K562 (cell line): ENCODE results near the gene RUNDC3A. TPM values are rescaled to one million over a fixed set of nuclear protein-coding genes. Genes with fewer than 3 reads are reported as not detected.

Source experiments
- ATAC-seq: fragments of 200-7000 bp; cut with Tn5 transposase; 3 replicates; pipeline ENCODE4 v1.9.1; 2020; ENCODE audit warnings: moderate library complexity
- BruUV-seq: library from RNA; stranded (reverse); fragments of 400-500 nt; replicated peaks from 2 replicates; lab custom pipeline; 2021; lab: Mats Ljungman, UMichigan
- CTCF ChIA-PET: fragments of 300-600 bp; formaldehyde crosslinking; extraction: SDS; loops from one replicate; lab custom pipeline; 2021; ENCODE audit warnings: low intra/inter-chr PET ratio; lab: Yijun Ruan, JAX
- POLR2A ChIA-PET: fragments of 300-600, 350-650 bp; sonication (Branson Sonifier 250); formaldehyde crosslinking; extraction: SDS; loops from one replicate; lab custom pipeline; 2021; ENCODE audit warnings: antibody characterized with exemption, inconsistent platforms; lab: Yijun Ruan, JAX
- DNase-seq, 4 experiments: peaks; one replicate each; pipeline versions ENCODE4 v3.0.0 to v3.0.0-alpha.2; 2011 to 2018; ENCODE audit warnings: low spot score in 3 of 4, mixed read lengths in 3 of 4; ENCODE audit errors: extremely low read depth in 1 of 4
- FAIRE-seq: peaks from 2 replicates; lab custom pipeline; 2011; peaks lifted over from hg19 to GRCh38; lab: Jason Lieb, UNC
- H2AFZ ChIP-seq: 2 replicates; pipeline ENCODE4 v1.6.0; 2011; ENCODE audit warnings: low read depth, low read length, control low read depth, inconsistent platforms
- H3K27ac ChIP-seq: fragments of 200-600 bp; 3 replicates; pipeline ENCODE4 v1.8.0; 2011; ENCODE audit warnings: low read depth, mild to moderate bottlenecking, control low read depth, inconsistent platforms, low read length, moderate library complexity, mixed read lengths; ENCODE audit errors: extremely low read depth
- H3K27me3 ChIP-seq, 2 experiments: fragments of 300-600 bp in 1 of 2; 2 replicates in 1 of 2; 3 replicates in 1 of 2; pipeline versions ENCODE4 v1.6.0 to v1.8.0; 2011; ENCODE audit warnings: inconsistent platforms in 2 of 2, low read length in 2 of 2, mild to moderate bottlenecking in 1 of 2, mixed read lengths in 1 of 2, moderate library complexity in 1 of 2; ENCODE audit not compliant: control insufficient read depth in 2 of 2, insufficient read depth in 2 of 2
- H3K36me3 ChIP-seq: fragments of 300-600 bp; 3 replicates; pipeline ENCODE4 v1.8.0; 2011; ENCODE audit warnings: mild to moderate bottlenecking, low read length, inconsistent platforms; ENCODE audit not compliant: control insufficient read depth, insufficient read depth
- H3K4me1 ChIP-seq, 2 experiments: fragments of 200-600 bp in 1 of 2; replicated peaks in 1 of 2; 2 replicates in 1 of 2; 3 replicates in 1 of 2; pipeline versions ENCODE4 v1.5.1 to v1.8.0; 2011; ENCODE audit warnings: inconsistent platforms in 2 of 2, low read length in 2 of 2, mild to moderate bottlenecking in 1 of 2, mixed read lengths in 1 of 2, moderate library complexity in 1 of 2; ENCODE audit not compliant: control insufficient read depth in 2 of 2, insufficient read depth in 2 of 2
- H3K4me2 ChIP-seq: 2 replicates; pipeline ENCODE4 v1.6.1; 2011; ENCODE audit warnings: low read length, control low read depth, inconsistent platforms, mixed read lengths; ENCODE audit not compliant: insufficient read depth
- H3K4me3 ChIP-seq: fragments of 200-600 bp; sonication (generic), shearing (Covaris generic); 2 replicates; pipeline ENCODE4 v1.5.1; 2016; ENCODE audit warnings: control low read depth, inconsistent platforms
- H3K79me2 ChIP-seq: fragments of 200-600 bp; 3 replicates; pipeline ENCODE4 v1.8.0; 2011; ENCODE audit warnings: low read length, inconsistent platforms; ENCODE audit not compliant: control insufficient read depth, insufficient read depth
- H3K9ac ChIP-seq, 2 experiments: 2 replicates each; pipeline versions ENCODE4 v1.6.0 to v1.6.1; 2011; ENCODE audit warnings: low read depth in 2 of 2, low read length in 2 of 2, control low read depth in 1 of 2, inconsistent platforms in 1 of 2, mild to moderate bottlenecking in 1 of 2, mixed read lengths in 1 of 2; ENCODE audit not compliant: insufficient read depth in 1 of 2
- H3K9me1 ChIP-seq: one replicate; pipeline ENCODE4 v1.6.0; 2011; ENCODE audit warnings: inconsistent platforms, mild to moderate bottlenecking, low read length, moderate library complexity; ENCODE audit not compliant: control insufficient read depth, insufficient read depth
- H3K9me3 ChIP-seq: replicated peaks from 2 replicates; pipeline ENCODE4 v1.5.1; 2011; ENCODE audit warnings: low read depth, low read length, inconsistent platforms; ENCODE audit not compliant: control insufficient read depth, insufficient read depth
- H4K20me1 ChIP-seq: replicated peaks from 2 replicates; pipeline ENCODE4 v1.6.1; 2011; ENCODE audit warnings: low read length, inconsistent platforms, mixed read lengths; ENCODE audit not compliant: control insufficient read depth, insufficient read depth
- CTBP1 ChIP-seq: fragments of 450-650 bp; IDR thresholded peaks from 2 replicates; pipeline ENCODE4 v1.6.1; 2016; ENCODE audit warnings: borderline replicate concordance
- ZBTB7A ChIP-seq: IDR thresholded peaks from 2 replicates; pipeline ENCODE4 v1.6.1; 2011; ENCODE audit warnings: low read depth, mild to moderate bottlenecking, low read length, moderate library complexity, borderline replicate concordance; ENCODE audit not compliant: control insufficient read depth
- WGBS: fragments of 100-300 bp; shearing (Covaris generic); methylation state at CpG from one replicate; pipeline ENCODE4 v1.1.6; 2016; ENCODE audit warnings: low coverage, mixed read lengths; ENCODE audit not compliant: insufficient coverage; ENCODE audit errors: missing lambda C conversion rate; 5-methylcytosine and 5-hydroxymethylcytosine counted together
- in situ Hi-C: fragments of 300-500 bp; cut with MboI; formaldehyde crosslinking; loops from 4 replicates; pipeline ENCODE4 v1.15.0; 2018; ENCODE audit warnings: inconsistent platforms, mixed read lengths
- intact Hi-C: fragments of 100-400 bp; cut with micrococcal nuclease; formaldehyde crosslinking; loops from 2 replicates; pipeline ENCODE4 v1.14.2; 2022
- polyA plus RNA-seq, 8 experiments: library from polyadenylated mRNA; depleted of rRNA in 4 of 8; stranded (reverse) in 5 of 8; unstranded in 3 of 8; fragments of >200 nt; fragmentation: Nextera tagmentation in 2 of 8; fragmentation: Illumina TruSeq in 1 of 8; extraction: Ambion mirVana in 2 of 8; extraction: Trizol in 1 of 8; gene quantifications; 2 replicates each; pipeline versions ENCODE4 v1.2.1 to v1.2.3, GENCODE V29; 2011 to 2014; ENCODE audit warnings: inconsistent platforms in 1 of 8, missing spikeins in 1 of 8
- total RNA-seq, 7 experiments: library from RNA; depleted of rRNA in 6 of 7; stranded (reverse); fragments of >200 nt in 6 of 7; fragmentation: Illumina TruSeq in 2 of 7; extraction: Trizol in 2 of 7; gene quantifications; 2 replicates each; pipeline versions ENCODE4 v1.2.1 to v1.2.3, GENCODE V29; 2011 to 2021; ENCODE audit warnings: low replicate concordance in 1 of 7
- TF ChIP-seq, protein P1 (sequence below), 2 experiments: fragments of 450-650 bp in 1 of 2; IDR thresholded peaks; 2 replicates each; pipeline ENCODE4 v1.6.1; 2011 to 2017; ENCODE audit warnings: low read depth in 2 of 2, antibody characterized with exemption in 1 of 2, borderline replicate concordance in 1 of 2, low read length in 1 of 2, mild to moderate bottlenecking in 1 of 2, mixed read lengths in 1 of 2; ENCODE audit not compliant: control insufficient read depth in 1 of 2
- TF ChIP-seq, protein P2 (sequence below): IDR thresholded peaks from 3 replicates; pipeline ENCODE4 v1.6.1; 2011; ENCODE audit warnings: borderline replicate concordance, mild to moderate bottlenecking; ENCODE audit not compliant: insufficient read length, insufficient read depth

RUNDC3A gene
- total and polyA plus RNA-seq, 9 of the 15 experiments (the other 6 are each of a cell fraction or from before 2014, with no cell fraction given) = not detected

DNA sequence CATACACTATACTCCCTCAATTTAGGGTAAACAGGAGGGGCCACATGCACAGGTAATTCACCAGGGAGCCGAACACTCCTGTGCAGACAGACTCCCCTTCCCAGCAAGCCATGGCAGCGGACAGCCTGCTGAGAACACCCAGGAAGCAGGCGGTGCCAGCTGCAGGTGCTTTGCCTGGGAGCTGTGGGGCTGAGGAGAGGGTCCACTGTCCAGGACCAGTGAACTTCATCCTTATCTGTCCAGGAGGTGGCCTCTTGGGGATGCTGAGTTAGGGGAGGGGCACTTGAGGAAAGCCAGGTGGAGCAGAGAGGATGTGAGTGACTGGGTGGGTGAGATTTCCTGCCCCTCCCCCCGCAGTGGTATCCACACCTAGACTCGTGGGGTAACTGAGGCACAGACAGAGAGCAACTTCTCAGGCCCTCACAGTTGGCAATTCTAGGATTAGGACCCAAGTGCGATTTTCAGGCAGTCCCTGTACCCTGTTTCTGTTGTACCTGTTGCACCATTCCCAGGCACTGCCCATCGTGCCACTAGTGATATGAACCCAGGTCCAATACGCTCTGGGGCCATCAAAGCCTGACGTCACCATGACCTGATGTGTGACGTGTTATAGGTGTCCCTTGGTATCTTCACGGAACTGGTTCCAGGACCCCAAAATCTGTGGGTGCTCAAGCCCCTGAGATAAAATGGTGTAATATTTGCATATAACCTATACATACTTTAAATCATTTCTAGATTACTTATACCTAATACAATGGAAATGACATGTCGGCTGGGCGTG, 37.9 kb downstream of the RUNDC3A start:
- ATAC-seq (no peak), FAIRE-seq (no peak), DNase-seq (peak in 1 of 4 experiments; percentile 13)
- no peaks in the 10 kb centered on the region for H3K9me1 ChIP-seq
- 63% methylated on average over 13 of the region's 13 CpGs for WGBS
- peak; percentile 10; the same call in 1 of the 2 replicates for TF ChIP-seq ZBTB7A
- TF ChIP-seq, protein P1, sequence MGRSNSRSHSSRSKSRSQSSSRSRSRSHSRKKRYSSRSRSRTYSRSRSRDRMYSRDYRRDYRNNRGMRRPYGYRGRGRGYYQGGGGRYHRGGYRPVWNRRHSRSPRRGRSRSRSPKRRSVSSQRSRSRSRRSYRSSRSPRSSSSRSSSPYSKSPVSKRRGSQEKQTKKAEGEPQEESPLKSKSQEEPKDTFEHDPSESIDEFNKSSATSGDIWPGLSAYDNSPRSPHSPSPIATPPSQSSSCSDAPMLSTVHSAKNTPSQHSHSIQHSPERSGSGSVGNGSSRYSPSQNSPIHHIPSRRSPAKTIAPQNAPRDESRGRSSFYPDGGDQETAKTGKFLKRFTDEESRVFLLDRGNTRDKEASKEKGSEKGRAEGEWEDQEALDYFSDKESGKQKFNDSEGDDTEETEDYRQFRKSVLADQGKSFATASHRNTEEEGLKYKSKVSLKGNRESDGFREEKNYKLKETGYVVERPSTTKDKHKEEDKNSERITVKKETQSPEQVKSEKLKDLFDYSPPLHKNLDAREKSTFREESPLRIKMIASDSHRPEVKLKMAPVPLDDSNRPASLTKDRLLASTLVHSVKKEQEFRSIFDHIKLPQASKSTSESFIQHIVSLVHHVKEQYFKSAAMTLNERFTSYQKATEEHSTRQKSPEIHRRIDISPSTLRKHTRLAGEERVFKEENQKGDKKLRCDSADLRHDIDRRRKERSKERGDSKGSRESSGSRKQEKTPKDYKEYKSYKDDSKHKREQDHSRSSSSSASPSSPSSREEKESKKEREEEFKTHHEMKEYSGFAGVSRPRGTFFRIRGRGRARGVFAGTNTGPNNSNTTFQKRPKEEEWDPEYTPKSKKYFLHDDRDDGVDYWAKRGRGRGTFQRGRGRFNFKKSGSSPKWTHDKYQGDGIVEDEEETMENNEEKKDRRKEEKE (IDR thresholded peaks at IDR 0.05; ENCODE audit: borderline replicate concordance in 1 of 2, control insufficient read depth in 1 of 2, low read depth in 2 of 2, low read length in 1 of 2) = no peak
- TF ChIP-seq CTBP1 = 0 out of 2 replicates have a peak, but pooled peaks have one; percentile 1
- TF ChIP-seq, protein P2, sequence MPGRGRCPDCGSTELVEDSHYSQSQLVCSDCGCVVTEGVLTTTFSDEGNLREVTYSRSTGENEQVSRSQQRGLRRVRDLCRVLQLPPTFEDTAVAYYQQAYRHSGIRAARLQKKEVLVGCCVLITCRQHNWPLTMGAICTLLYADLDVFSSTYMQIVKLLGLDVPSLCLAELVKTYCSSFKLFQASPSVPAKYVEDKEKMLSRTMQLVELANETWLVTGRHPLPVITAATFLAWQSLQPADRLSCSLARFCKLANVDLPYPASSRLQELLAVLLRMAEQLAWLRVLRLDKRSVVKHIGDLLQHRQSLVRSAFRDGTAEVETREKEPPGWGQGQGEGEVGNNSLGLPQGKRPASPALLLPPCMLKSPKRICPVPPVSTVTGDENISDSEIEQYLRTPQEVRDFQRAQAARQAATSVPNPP = no peak
- H3K9ac ChIP-seq = peak overlapping the region in 1 of 2 experiments; percentile 91; a peak in 3 of 4 replicates
- peaks cover 7 to 42% of the 10 kb centered on the region in 2 experiments; a peak in 3 of 5 replicates for H3K4me1 ChIP-seq
- intact Hi-C loops (no loop called here), in situ Hi-C loops (loop anchor here (25.0 kb wide), 1 partner anchor 409 kb away; the partner anchor contains the start of gene PPY)
- no TSS peak for BruUV-seq
- H4K20me1 ChIP-seq = 0 out of 2 replicates have a peak, but pooled peaks cover 4% of the 10 kb centered on the region
- H3K4me2 ChIP-seq = peak overlapping the region; percentile 98
- H3K79me2 ChIP-seq = no peaks in the 10 kb centered on the region
- ChIA-PET CTCF (interaction anchor here (0.5 to 3.5 kb wide), 3 partner anchors 15 to 426 kb away, joined by 3 to 36 read pairs (median 3); no protein-coding TSS in a partner anchor), POLR2A (interaction anchor here (0.5 to 2.7 kb wide), 9 partner anchors 10 to 192 kb away, joined by 3 to 8 read pairs (median 3); no protein-coding TSS in a partner anchor)
- H3K9me3 ChIP-seq = no peaks in the 10 kb centered on the region
- H2AFZ ChIP-seq = peak overlapping the region; percentile 80
- H3K36me3 ChIP-seq = no peaks in the 10 kb centered on the region; the same call in 2 of the 3 replicates
- H3K27ac ChIP-seq = no peak overlapping the region
- peak overlapping the region; percentile 65 for H3K4me3 ChIP-seq
- H3K27me3 ChIP-seq = no peaks in the 10 kb centered on the region; a peak in 1 of 5 replicates
